Epidermal melanocyte (primary cell): Measurements from ENCODE around the gene SHB.
A peak's percentile ranks its signal among the peaks of the same experiment; 100 is the strongest.

ENCODE experiments used
- DNase-seq: peaks from one replicate; pipeline ENCODE4 v3.0.0; 2011; ENCODE audit warnings: low spot score; ENCODE audit not compliant: insufficient read length

Gene SHB

DNA sequence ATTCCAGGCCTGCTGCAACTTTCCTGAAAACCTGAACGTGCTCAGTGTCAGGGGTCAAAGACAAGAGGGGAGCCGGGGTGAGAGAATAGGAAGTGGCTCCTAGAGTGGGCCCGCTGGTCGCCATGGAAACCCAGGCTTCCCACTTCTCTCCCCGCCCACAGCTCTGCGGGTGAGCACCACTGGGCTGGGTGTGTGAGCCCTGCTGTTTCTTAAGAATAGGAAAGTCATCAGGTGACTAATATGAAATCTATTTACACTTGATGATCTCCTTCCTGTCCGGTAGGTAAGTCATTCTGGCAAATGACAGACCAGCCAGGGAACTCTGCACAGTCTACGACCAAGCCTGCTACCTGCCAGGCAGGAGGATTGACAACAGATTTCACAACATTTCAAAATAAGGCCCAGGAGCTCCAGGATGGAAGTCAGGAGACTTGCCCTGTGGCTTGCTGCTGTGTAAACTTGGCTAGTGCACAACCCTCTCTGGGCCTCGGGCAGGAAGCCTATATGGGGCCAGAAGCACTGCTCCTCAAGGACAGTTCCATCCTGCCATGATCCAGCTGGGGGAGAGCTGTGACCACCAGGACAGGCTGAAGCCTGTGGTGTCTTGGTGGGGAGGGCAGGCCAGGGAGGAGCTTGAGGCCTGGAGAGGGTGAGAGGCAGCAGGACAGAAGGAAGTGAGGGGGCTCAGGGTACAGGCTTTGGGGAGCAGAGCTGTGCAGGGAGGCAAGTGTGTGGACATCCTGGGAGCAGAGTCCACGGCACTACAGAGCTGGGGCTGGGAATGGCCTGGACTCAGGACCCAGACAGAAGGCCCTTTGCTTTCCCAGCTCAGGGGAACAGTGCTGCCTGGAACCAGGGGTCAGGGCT lies 60.6 kb downstream of the SHB start:
- no peak for DNase-seq

- DNase-seq, result no peak
Measured at GRCh38 chr9:38007016-38007415, 62.0 kb downstream of the SHB start.

GRCh38 chr9:38006163-38006562 lies 62.9 kb downstream of the SHB start:
- no peak for DNase-seq

- no peak for DNase-seq
Measured at GRCh38 chr9:38004809-38005560, 64.0 kb downstream of the SHB start.

DNA sequence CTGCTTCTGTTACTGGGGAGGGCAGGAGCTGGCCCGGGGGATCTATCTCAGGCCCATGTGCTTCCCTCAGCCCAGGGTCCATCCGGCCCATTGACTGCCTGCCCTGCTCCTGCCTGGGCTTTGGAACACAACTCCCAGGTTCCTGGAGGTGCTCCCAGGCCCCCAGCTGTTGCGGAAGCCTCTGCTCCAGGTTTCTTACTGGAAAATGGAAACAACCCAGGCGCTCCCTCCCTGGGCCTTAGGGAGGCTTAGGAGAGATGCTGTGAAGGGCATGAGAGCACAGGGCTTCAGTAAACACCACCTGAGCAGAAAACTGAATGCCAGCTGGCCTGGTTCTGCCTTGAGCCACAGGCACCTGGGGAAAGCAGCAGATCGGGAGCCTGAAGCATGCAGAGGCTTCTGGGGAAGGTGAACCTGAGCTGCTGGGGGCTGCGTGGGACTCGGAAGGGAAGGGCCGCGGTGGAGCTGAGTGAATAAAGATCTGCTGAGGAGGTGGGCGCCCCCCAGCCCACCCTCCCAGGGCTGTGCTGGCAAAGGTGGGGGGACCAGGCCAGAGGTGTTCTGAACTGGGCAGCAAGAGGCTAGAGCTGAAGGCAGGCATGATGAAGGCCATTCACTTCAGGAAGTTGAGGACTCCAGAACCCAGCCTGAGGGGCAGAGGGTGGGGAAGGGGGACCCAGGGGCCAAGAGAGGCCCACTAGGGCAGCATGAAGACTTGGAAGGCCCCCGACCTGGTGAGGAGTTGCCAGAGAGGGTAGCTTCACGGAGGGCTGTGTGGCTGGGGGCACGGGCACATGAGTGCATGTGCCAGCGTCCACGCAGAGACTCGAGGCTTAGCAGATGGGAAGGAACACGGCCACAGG lies 64.8 kb downstream of the SHB start:
- no peak for DNase-seq

GRCh38 chr9:38003230-38003629 lies 65.8 kb downstream of the SHB start:
- no peak for DNase-seq

DNA sequence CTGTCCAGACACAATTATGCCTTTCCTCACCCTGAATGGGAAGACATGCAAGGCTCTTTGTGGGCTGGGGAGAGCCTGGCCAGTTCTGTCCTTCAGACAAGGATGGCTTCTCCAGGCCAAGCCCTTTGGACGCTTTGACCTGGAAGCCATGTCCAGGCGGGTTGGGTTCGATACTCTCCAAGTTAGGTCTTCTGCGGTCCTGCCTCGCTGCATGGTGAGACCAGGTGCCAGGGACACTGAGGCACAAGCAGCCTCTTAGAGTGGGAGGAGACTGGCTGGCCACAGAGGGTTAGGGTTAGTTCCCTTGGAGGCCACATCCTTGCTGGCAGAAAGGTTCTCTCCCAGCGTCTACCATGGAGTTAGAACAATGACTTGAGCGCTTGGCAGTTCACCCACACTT lies 67.6 kb downstream of the SHB start:
- no peak for DNase-seq

GRCh38 chr9:38000735-38001134 lies 68.3 kb downstream of the SHB start:
- no peak for DNase-seq

DNA sequence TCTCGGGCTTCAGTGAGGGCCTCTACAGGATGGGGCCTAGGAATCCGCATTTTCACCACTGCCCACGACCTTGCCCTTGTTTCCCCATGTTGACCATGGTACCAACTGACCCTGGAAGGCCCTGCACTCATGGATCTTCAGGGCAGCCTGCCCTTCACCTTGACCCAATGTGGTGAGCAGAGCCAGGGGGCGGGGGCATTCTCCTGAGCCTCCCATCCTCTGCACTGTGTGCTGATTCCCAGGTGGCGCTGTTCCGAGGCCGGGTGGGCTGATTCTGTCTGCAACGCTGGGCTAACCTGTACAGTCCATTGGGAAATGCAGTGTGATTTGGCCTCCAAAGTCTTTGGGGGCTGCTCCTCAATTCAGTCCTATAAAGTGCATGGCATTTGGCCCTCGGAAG lies 68.7 kb downstream of the SHB start:
- no peak for DNase-seq

DNA sequence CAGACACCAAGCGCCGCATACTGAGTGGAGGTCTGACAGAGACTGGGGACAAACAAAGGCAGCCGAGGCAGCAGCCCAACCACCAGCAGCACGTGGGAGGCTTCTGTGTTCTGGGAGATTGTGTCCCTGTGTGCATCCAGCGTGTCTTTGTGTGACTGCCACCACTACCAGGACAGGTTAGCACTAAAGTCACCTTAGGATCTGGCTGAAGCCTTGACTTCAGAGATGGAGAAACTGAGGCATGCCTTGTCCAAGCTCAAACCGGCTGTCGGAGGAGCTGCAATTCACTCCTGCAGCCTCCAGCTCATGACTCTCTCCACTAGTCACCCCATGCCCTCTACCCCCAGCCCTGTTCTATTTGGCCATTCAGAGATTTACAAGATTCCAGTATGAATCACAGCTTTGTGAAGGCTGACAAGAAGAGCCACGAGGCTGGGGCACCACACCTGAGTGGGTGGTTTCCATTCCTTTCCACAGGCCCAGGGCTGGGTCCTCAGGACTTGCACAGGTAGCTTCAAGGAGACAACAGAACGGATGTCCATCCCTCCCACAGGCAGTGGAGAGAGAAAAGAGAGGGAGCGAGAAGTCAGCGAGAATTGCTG lies 69.3 kb downstream of the SHB start:
- DNase-seq, result no peak

- DNase-seq, result no peak
Measured at GRCh38 chr9:37998881-37999587, 70.0 kb downstream of the SHB start.

DNA sequence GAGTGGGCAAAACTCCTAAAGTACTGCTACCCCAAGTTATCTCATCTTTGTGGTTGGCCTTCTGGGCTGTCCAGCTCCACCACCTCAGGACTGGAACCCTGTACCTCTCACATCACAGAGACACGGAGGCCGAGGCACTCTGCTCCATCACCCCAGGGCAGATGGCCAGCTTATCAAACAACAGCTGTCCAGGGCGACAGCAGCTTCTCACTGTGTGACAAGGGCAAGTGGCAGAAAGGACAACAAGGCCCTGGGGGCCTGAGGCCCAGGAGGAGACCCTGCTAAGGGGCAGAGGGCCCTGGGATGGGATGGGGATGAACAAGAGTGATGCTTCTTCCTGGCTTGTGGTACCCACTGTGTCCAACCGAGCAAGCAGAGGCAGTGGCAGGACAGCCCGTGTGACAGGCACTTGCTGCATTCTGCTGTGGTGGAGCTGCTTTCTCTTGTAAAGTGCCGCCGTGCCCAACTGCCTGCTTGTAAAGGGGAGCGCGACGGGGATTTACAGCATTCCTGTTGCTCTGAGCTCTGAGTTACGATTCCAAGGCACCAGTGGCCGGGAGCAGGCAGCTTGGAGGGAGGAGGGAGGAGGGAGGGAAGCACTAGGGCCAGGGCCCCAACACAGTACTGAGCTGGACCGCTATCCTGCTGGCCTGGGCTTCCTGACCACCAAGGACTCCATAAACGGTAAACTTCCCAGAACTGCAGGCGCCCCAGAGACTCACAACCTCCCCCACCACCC lies 71.2 kb downstream of the SHB start:
- no peak for DNase-seq

DNA sequence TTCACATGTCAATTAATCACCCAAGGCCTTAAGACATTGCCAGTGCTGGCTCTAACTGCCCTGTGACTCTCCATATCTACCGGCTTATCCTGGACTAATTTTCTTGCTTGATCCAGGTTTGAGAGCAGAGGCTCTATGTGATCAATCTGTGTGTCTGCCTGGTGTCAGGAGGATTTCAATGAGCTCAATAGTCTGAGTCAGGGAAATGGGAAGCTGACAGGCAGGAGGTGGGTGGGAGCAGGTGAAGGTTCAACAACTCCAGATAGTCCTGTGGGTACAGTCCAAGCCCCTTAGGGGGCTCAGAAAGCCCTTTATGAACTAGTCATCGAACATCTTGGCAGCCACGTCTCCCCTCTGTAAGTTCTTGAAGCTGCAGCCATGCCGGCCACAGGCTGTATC lies 72.2 kb downstream of the SHB start:
- DNase-seq, result no peak

- no peak for DNase-seq
Measured at GRCh38 chr9:37995961-37996818, 72.8 kb downstream of the SHB start.

DNA sequence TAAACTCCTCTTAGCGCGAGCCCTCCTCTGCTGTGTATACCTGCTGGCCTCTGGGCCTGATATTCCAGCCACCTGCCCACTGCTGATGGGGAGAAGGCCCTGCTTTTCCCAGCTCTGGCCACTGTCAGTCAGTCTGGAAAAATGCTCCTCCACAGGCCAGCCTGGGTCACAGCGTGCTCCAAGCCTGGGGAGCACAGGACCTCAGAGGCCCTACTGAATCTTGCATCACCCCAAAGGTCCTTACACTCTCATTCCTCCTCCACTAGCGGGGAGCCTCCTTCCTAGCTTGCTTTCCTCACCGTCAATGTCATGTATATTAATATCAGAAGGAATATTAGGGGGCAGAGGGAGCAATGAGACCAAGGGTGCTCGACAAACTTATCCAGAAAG lies 73.7 kb downstream of the SHB start:
- DNase-seq, result no peak

DNA sequence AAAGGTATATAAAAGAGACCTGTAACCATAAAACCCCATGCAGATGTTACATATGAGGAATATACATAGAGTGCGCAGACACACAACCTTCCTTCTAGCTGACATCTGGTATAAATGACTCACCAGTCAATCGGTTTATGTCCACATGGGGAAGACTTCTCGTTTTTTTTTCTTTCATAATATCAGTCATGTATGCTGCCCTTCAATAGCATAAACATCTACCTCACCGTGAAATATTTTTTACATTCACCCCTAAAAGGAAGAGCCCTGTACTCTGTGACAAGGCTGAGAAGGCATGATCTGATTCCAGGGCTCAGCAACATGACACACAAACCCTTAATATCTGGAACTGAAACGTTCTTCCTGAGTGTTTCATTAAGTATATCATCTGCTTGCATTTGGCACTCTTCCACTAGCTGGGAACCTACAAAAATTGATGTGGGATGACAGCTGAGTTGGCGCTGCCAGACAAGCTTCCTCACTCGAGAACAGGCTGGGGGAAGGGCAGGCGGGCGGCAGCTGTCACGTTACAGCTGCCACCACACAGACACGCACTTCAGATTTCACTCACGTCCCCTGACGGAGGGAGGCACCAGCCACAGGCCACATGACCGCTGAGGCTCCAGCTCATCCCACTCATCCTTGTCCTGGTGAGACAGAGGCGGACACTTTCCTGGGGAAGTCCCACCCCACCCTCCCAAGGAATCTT lies 74.2 kb downstream of the SHB start:
- DNase-seq, result peak; percentile 67

- no peak for DNase-seq
Measured at GRCh38 chr9:37992924-37993349, 76.1 kb downstream of the SHB start.

- no peak for DNase-seq
Measured at GRCh38 chr9:37990404-37991015, 78.5 kb downstream of the SHB start.
